Measurements from ENCODE around the gene GALNTL6. TPM values are rescaled to one million over a fixed set of nuclear protein-coding genes. Genes with fewer than 3 reads are reported as not detected.

Gene GALNTL6
- total and polyA plus RNA-seq, 8 donors = 0.15 to 0.87 (median 0.58) TPM; not detected in 3

- WGBS, 5 donors = 69 to 79% (median 75%) methylated on average over 6 of the region's 6 CpGs
- H3K4me3 ChIP-seq = no peak overlapping the region
- DNase-seq = no peak
- H3K4me1 ChIP-seq = no peaks in the 10 kb centered on the region
- intact Hi-C loops (cut with DNase I; ENCODE audit: low total_unique reads) = no loop called here
- H3K27me3 ChIP-seq = no peaks in the 10 kb centered on the region
- no peaks in the 10 kb centered on the region for H3K36me3 ChIP-seq
- H3K9me3 ChIP-seq = no peaks in the 10 kb centered on the region
- no peak overlapping the region for H3K27ac ChIP-seq
- no peak for TF ChIP-seq POLR2A (IDR thresholded peaks at IDR 0.05)
- TF ChIP-seq EP300 (IDR thresholded peaks at IDR 0.05) = no peak
- TF ChIP-seq POLR2AphosphoS5 (IDR thresholded peaks at IDR 0.05) = no peak
- TF ChIP-seq CTCF (IDR thresholded peaks at IDR 0.05) = no peak
Measured at GRCh38 chr4:172838111-172838510, 1024.9 kb downstream of the GALNTL6 start.

GRCh38 chr4:172838943-172839342, 1025.7 kb downstream of the GALNTL6 start:
- no peak for DNase-seq
- H3K4me3 ChIP-seq = no peak overlapping the region
- H3K4me1 ChIP-seq = no peaks in the 10 kb centered on the region
- no peak overlapping the region for H3K27ac ChIP-seq
- H3K36me3 ChIP-seq = no peaks in the 10 kb centered on the region
- no peaks in the 10 kb centered on the region for H3K27me3 ChIP-seq
- H3K9me3 ChIP-seq = no peaks in the 10 kb centered on the region
- intact Hi-C loops (cut with DNase I; ENCODE audit: low total_unique reads) = no loop called here
- 70 to 88% (median 77%) methylated on average over 3 of the region's 3 CpGs for WGBS, 5 donors
- TF ChIP-seq CTCF (IDR thresholded peaks at IDR 0.05) (no peak), POLR2AphosphoS5 (IDR thresholded peaks at IDR 0.05) (no peak), EP300 (IDR thresholded peaks at IDR 0.05) (no peak), POLR2A (IDR thresholded peaks at IDR 0.05) (no peak)

- Histone ChIP-seq H3K9me3 (no peaks in the 10 kb centered on the region), H3K36me3 (no peaks in the 10 kb centered on the region), H3K4me3 (no peak overlapping the region), H3K4me1 (no peaks in the 10 kb centered on the region), H3K27ac (no peak overlapping the region), H3K27me3 (no peaks in the 10 kb centered on the region)
- no peak for DNase-seq
- intact Hi-C loops (cut with DNase I; ENCODE audit: low total_unique reads) = no loop called here
- 79 to 89% (median 83%) methylated on average over 4 of the region's 4 CpGs for WGBS, 5 donors
- TF ChIP-seq POLR2A (IDR thresholded peaks at IDR 0.05) (no peak), CTCF (IDR thresholded peaks at IDR 0.05) (no peak), POLR2AphosphoS5 (IDR thresholded peaks at IDR 0.05) (no peak), EP300 (IDR thresholded peaks at IDR 0.05) (no peak)
Measured at GRCh38 chr4:172842779-172843178, 1029.6 kb downstream of the GALNTL6 start.

GRCh38 chr4:172843192-172843591, 1030.0 kb downstream of the GALNTL6 start:
- no peak for TF ChIP-seq POLR2AphosphoS5 (IDR thresholded peaks at IDR 0.05)
- TF ChIP-seq EP300 (IDR thresholded peaks at IDR 0.05) = no peak
- TF ChIP-seq CTCF (IDR thresholded peaks at IDR 0.05) = no peak
- no peak for TF ChIP-seq POLR2A (IDR thresholded peaks at IDR 0.05)

More at GRCh38 chr4:172843192-172843591, 1030.0 kb downstream of the GALNTL6 start:
- H3K36me3 ChIP-seq = no peaks in the 10 kb centered on the region
- 60 to 79% (median 65%) methylated on average over 4 of the region's 4 CpGs for whole genome bisulfite sequencing, 5 donors
- H3K27ac ChIP-seq = no peak overlapping the region
- H3K4me3 ChIP-seq = no peak overlapping the region
- intact Hi-C loops (cut with DNase I; ENCODE audit: low total_unique reads) = no loop called here
- no peaks in the 10 kb centered on the region for H3K9me3 ChIP-seq
- DNase-seq = no peak
- no peaks in the 10 kb centered on the region for H3K4me1 ChIP-seq
- no peaks in the 10 kb centered on the region for H3K27me3 ChIP-seq

Data from stomach (tissue), 9 donors.